Measurements from ENCODE around the gene PARVA. TPM values are rescaled to one million over a fixed set of nuclear protein-coding genes. Genes with fewer than 3 reads are reported as not detected.
A peak's percentile ranks its signal among the peaks of the same experiment; 100 is the strongest.

PARVA gene
- total RNA-seq, 1 donor from 2014 or later: 106 TPM

- Histone ChIP-seq H3K4me3 (ENCODE audit: insufficient read depth, low read depth, low read length) (no peak overlapping the region), H3K9ac (ENCODE audit: low read length) (peak overlapping the region; percentile 6), H3K27me3 (ENCODE audit: insufficient read depth, low read length) (no peaks in the 10 kb centered on the region), H3K4me1 (ENCODE audit: insufficient read depth, low read length) (peaks cover 38% of the 10 kb centered on the region), H4K20me1 (ENCODE audit: insufficient read depth, low read length) (no peaks in the 10 kb centered on the region), H3K4me2 (ENCODE audit: low read length) (peak overlapping the region; percentile 68), H3K27ac (ENCODE audit: low read depth, low read length) (peak overlapping the region; percentile 95), H3K9me3 (ENCODE audit: insufficient read depth, low read depth, low read length) (no peaks in the 10 kb centered on the region), H3K79me2 (ENCODE audit: insufficient read depth, low read length) (no peaks in the 10 kb centered on the region), H2AFZ (ENCODE audit: low read depth, low read length) (no peak overlapping the region), H3K36me3 (ENCODE audit: insufficient read depth, low read length) (no peaks in the 10 kb centered on the region)
- FAIRE-seq (no peak), DNase-seq (ENCODE audit: low read depth) (no peak)
- TF ChIP-seq EZH2 (IDR thresholded peaks at IDR 0.05; ENCODE audit: insufficient read depth, low read length): no peak
- no peak for TF ChIP-seq CTCF (IDR thresholded peaks at IDR 0.05; ENCODE audit: insufficient read depth, low read depth, low read length)
- Mint-ChIP-seq H3K9me3 (ENCODE audit: unreplicated experiment) (peaks cover 2% of the 10 kb centered on the region), H3K27ac (ENCODE audit: unreplicated experiment) (peak overlapping the region; percentile 94), H3K4me1 (ENCODE audit: low read depth, unreplicated experiment) (peaks cover 44% of the 10 kb centered on the region), H3K27me3 (ENCODE audit: low read depth, unreplicated experiment) (peaks cover 3% of the 10 kb centered on the region), H3K36me3 (ENCODE audit: low read depth, unreplicated experiment) (peaks cover 7% of the 10 kb centered on the region), H3K4me3 (ENCODE audit: unreplicated experiment) (no peak overlapping the region)
Observed at GRCh38 chr11:12541583-12542151, 164.3 kb downstream of the PARVA start.

GRCh38 chr11:12542186-12542935 is 165.0 kb downstream of the PARVA start:
- FAIRE-seq (no peak), DNase-seq (ENCODE audit: low read depth) (no peak)
- H3K36me3 Mint-ChIP-seq (ENCODE audit: low read depth, unreplicated experiment): peaks cover 7% of the 10 kb centered on the region
- Histone ChIP-seq H3K27ac (ENCODE audit: low read depth, low read length) (no peak overlapping the region), H3K36me3 (ENCODE audit: insufficient read depth, low read length) (no peaks in the 10 kb centered on the region), H3K79me2 (ENCODE audit: insufficient read depth, low read length) (no peaks in the 10 kb centered on the region), H3K4me1 (ENCODE audit: insufficient read depth, low read length) (peaks cover 38% of the 10 kb centered on the region), H2AFZ (ENCODE audit: low read depth, low read length) (no peak overlapping the region), H3K9ac (ENCODE audit: low read length) (no peak overlapping the region), H4K20me1 (ENCODE audit: insufficient read depth, low read length) (no peaks in the 10 kb centered on the region), H3K27me3 (ENCODE audit: insufficient read depth, low read length) (no peaks in the 10 kb centered on the region), H3K4me2 (ENCODE audit: low read length) (no peak overlapping the region), H3K9me3 (ENCODE audit: insufficient read depth, low read depth, low read length) (no peaks in the 10 kb centered on the region), H3K4me3 (ENCODE audit: insufficient read depth, low read depth, low read length) (no peak overlapping the region)
- peaks cover 4% of the 10 kb centered on the region for H3K27me3 Mint-ChIP-seq (ENCODE audit: low read depth, unreplicated experiment)
- peaks cover 44% of the 10 kb centered on the region for H3K4me1 Mint-ChIP-seq (ENCODE audit: low read depth, unreplicated experiment)
- TF ChIP-seq CTCF (IDR thresholded peaks at IDR 0.05; ENCODE audit: insufficient read depth, low read depth, low read length) (no peak), EZH2 (IDR thresholded peaks at IDR 0.05; ENCODE audit: insufficient read depth, low read length) (no peak)
- peak overlapping the region; percentile 20 for H3K27ac Mint-ChIP-seq (ENCODE audit: unreplicated experiment)
- no peak overlapping the region for H3K4me3 Mint-ChIP-seq (ENCODE audit: unreplicated experiment)
- H3K9me3 Mint-ChIP-seq (ENCODE audit: unreplicated experiment): no peaks in the 10 kb centered on the region

Measured in astrocyte (in vitro differentiated cells and primary cell).